K562 (cell line): ENCODE results near the gene MRNIP. TPM values are rescaled to one million over a fixed set of nuclear protein-coding genes. Genes with fewer than 3 reads are reported as not detected.

Experiments used
- CHCHD3 ChIP-seq: fragments of 250-450 bp; sonication (Bioruptor Pico); IDR thresholded peaks from 2 replicates; pipeline ENCODE4 v2.1.2; 2022; ENCODE audit warnings: mild to moderate bottlenecking
- MAFK ChIP-seq: IDR thresholded peaks from 2 replicates; pipeline ENCODE4 v1.6.1; 2011; ENCODE audit warnings: low read length, improper control_type of control experiment
- MED1 ChIP-seq: sonication (generic); formaldehyde crosslinking; IDR thresholded peaks from 2 replicates; pipeline ENCODE4 v1.8.1; 2023; ENCODE audit warnings: missing genetic modification reagents, borderline replicate concordance
- MXD1 ChIP-seq: fragments of 250-450 bp; sonication (Bioruptor Pico); IDR thresholded peaks from 2 replicates; pipeline ENCODE4 v1.8.0; 2021; ENCODE audit warnings: borderline replicate concordance, mild to moderate bottlenecking, moderate library complexity; ENCODE audit not compliant: poor library complexity, severe bottlenecking
- PBX2 ChIP-seq, 2 experiments: IDR thresholded peaks in 1 of 2; conservative IDR thresholded peaks in 1 of 2; 2 replicates each; pipeline ENCODE4 v1.6.1; 2016; ENCODE audit warnings: low read depth in 2 of 2, mild to moderate bottlenecking in 1 of 2, missing compliant biosample characterization in 1 of 2, missing genetic modification characterization in 1 of 2, moderate library complexity in 1 of 2
- POLR2H ChIP-seq: IDR thresholded peaks from 2 replicates; pipeline ENCODE4 v1.6.1; 2016; ENCODE audit warnings: missing genetic modification characterization, low read depth, mild to moderate bottlenecking, control low read depth, missing compliant biosample characterization, moderate library complexity
- RBM17 ChIP-seq: fragments of 200-400 bp; formaldehyde crosslinking; IDR thresholded peaks from 2 replicates; pipeline ENCODE4 v1.6.1; 2017; ENCODE audit warnings: low read depth, mild to moderate bottlenecking, low read length, borderline replicate concordance
- SMAD1 ChIP-seq: fragments of 150-350 bp; IDR thresholded peaks from 2 replicates; pipeline ENCODE4 v1.6.1; 2014; ENCODE audit warnings: low read length, low read depth; ENCODE audit not compliant: partially characterized antibody
- TCF3 ChIP-seq: sonication (generic); formaldehyde crosslinking; IDR thresholded peaks from 2 replicates; pipeline ENCODE4 v1.4.0; 2020; ENCODE audit warnings: mild to moderate bottlenecking, missing genetic modification reagents
- polyA plus RNA-seq, 8 experiments: library from polyadenylated mRNA; depleted of rRNA in 4 of 8; stranded (reverse) in 5 of 8; unstranded in 3 of 8; fragments of >200 nt; fragmentation: Nextera tagmentation in 2 of 8; fragmentation: Illumina TruSeq in 1 of 8; extraction: Ambion mirVana in 2 of 8; extraction: Trizol in 1 of 8; gene quantifications; 2 replicates each; pipeline versions ENCODE4 v1.2.1 to v1.2.3, GENCODE V29; 2011 to 2014; ENCODE audit warnings: inconsistent platforms in 1 of 8, missing spikeins in 1 of 8
- total RNA-seq, 7 experiments: library from RNA; depleted of rRNA in 6 of 7; stranded (reverse); fragments of >200 nt in 6 of 7; fragmentation: Illumina TruSeq in 2 of 7; extraction: Trizol in 2 of 7; gene quantifications; 2 replicates each; pipeline versions ENCODE4 v1.2.1 to v1.2.3, GENCODE V29; 2011 to 2021; ENCODE audit warnings: low replicate concordance in 1 of 7

Gene MRNIP
- total and polyA plus RNA-seq, 9 of the 15 experiments (the other 6 are each of a cell fraction or from before 2014, with no cell fraction given) = 3.6 to 39.0 (median 16.8) TPM

GRCh38 chr5:179862296-179862695 is 3.7 kb upstream of the MRNIP start (continued):
- TF ChIP-seq PBX2 (CRISPR knock-in tag; IDR thresholded peaks at IDR 0.05; ENCODE audit: low read depth) = no peak
- no peak for TF ChIP-seq PBX2 (tag; conservative IDR thresholded peaks at IDR 0.05; ENCODE audit: low read depth)
- TF ChIP-seq POLR2H (tag) = no peak
- no peak for TF ChIP-seq SMAD1
- no peak for TF ChIP-seq MXD1 (CRISPR knock-in tag)
- no peak for TF ChIP-seq MAFK
- no peak for TF ChIP-seq RBM17
- no peak for TF ChIP-seq TCF3 (CRISPR knock-in tag)
- TF ChIP-seq MED1 (CRISPR knock-in tag) = no peak
- no peak for TF ChIP-seq CHCHD3 (CRISPR knock-in tag)
